Measurements from ENCODE around the gene CEP250. TPM values are rescaled to one million over a fixed set of nuclear protein-coding genes. Genes with fewer than 3 reads are reported as not detected.

The CEP250 gene
- total RNA-seq, 2 donors from 2014 or later = 11.1 to 17.3 TPM

DNA sequence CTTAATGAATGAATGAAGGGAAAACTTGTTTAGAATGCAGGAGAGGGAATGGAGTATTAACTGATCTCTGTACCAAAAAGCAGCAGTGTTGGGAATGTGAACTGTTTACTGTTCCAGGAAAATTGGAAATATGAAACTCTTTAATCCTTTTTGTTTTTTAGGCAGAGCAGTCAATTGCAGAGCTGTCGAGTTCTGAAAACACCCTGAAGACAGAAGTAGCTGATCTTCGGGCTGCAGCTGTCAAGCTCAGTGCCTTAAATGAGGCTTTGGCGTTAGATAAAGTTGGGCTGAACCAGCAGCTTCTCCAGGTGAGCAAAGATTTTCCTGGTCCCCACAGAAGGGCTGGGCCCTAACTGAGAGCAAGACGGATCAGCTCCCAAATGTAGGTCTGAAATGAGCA lies 20.9 kb downstream of the CEP250 start:
- ATAC-seq = no peak
- no peak for DNase-seq

DNA sequence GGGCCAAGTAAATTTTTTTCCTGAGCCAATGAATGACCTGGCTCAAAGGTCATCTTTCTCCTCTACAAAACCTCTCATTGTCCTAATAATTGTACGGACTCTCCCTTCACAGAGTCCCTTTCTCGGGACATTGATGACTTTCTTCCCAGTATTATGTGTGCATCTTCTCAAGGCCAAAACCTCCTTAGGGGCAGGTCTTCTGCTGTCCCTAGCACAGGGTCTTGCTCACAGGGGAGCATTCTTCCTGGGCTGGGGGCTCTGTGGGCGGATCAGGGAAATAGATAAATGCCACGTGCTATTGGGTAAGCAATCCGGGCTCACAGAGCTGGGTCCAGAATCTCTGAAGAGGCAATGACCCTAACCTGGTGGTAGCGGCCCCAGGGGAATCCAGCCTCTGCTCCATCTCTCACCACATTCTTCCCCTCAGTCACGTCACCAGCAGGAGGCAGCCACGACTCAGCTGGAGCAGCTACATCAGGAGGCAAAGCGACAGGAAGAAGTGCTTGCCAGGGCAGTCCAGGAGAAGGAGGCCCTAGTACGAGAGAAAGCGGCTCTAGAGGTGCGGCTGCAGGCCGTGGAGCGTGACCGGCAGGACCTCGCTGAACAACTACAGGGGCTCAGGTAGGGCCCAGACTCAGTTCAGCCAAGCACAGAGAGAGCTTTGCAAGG lies 23.5 kb downstream of the CEP250 start:
- ATAC-seq = no peak
- intact Hi-C loops (cut with DNase I) = no loop called here
- no peak for DNase-seq

More for the DNA sequence above, 20.9 kb downstream of the CEP250 start:
- intact Hi-C loops (cut with DNase I) = no loop called here

DNA sequence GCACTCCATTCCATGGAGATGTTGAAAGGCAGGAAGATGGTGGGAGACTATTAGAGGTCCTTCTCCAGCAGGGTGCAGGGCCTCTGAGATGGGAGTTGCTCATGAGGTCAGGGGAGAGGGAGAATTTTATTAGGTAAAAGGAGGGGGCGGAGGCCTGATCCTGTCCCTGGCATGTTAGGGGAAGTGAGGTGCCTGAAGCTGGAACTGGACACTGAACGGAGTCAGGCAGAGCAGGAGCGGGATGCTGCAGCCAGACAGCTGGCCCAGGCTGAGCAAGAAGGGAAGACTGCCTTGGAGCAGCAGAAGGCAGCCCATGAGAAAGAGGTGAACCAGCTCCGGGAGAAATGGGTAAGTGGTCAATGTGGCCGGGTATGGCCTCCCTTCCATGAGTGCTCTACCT lies 24.4 kb downstream of the CEP250 start:
- intact Hi-C loops (cut with DNase I) = no loop called here
- DNase-seq (no peak), ATAC-seq (no peak)

DNA sequence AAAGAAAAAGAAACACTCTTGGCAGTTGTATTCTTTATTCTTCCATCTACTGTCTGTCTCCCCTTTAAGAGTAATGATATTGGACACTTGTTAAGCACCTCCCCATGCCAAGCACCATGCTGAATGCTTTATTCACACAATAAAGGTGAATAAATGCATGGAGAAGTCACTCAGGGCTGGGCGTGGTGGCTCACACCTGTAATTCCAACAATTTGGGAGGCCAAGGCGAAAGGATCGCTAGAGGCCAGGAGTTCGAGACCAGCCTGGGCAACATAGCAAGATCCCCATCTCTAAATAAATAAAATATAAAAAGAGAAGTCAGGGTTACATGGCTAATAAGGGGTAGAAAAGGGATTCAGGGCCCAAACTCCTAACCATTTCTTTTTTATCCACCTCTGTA lies 32.1 kb downstream of the CEP250 start:
- intact Hi-C loops (cut with DNase I) = no loop called here
- DNase-seq = no peak
- no peak for ATAC-seq

DNA sequence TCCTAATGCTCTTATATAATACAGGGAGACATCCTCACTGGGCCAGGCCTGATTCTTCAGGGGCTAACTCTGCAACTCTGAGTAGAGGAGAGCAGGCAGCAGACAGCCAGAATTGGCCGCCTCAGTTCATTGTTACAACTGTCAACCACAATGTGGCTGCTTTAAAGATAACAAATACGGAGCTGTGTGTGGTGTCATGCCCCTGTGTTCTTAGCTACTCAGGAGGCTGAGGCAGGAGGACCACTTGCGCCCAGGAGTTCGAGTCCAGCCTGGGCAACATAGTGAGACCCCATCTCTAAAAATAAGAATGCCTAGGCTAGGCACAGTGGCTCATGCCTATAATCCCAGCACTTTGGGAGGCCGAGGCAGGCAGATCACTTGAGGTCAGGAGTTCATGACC lies 34.3 kb downstream of the CEP250 start:
- DNase-seq = no peak
- ATAC-seq = no peak
- intact Hi-C loops (cut with DNase I) = no loop called here

DNA sequence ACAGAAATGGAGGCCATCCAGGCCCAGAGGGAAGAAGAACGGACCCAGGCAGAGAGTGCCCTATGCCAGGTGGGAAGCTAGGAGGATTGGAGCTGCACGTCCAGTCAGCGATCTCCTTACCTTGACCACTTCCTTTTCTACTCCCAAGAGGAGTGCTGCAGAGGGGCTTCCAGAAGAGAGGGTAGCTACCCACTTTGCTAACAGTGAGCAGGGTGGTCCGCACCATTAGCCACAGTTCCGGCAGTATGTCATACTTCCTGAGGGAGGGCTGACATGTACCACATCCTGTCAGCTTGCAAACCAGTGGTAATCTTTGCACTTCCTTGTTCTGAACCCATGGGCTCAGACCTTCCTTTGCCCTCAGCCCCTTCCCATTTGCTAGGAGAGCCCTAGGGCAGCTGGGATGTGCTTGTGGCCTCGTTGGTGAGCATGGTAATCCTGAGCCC lies 35.4 kb downstream of the CEP250 start:
- intact Hi-C loops (cut with DNase I) = no loop called here
- DNase-seq (no peak), ATAC-seq (peak; percentile 82 to 83)

DNA sequence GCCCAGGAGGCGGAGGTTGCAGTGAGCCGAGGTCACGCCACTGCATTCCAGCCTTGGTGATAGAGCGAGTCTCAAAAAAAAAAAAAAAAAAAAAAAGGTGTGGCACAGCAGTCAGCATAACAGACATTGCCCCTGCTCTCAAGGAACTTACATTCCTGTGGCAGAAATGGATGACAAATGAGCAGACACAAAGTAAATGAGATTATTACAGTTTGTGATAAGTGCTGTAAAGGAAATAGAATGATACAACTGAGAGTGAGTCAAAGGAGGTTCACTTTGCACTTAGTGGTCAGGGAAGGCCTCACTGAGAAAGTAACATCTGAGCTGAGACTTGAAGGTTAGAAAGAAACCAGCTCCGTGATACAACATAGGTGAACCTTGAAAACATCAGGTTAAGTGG lies 36.4 kb downstream of the CEP250 start:
- ATAC-seq (no peak), DNase-seq (no peak)

DNA sequence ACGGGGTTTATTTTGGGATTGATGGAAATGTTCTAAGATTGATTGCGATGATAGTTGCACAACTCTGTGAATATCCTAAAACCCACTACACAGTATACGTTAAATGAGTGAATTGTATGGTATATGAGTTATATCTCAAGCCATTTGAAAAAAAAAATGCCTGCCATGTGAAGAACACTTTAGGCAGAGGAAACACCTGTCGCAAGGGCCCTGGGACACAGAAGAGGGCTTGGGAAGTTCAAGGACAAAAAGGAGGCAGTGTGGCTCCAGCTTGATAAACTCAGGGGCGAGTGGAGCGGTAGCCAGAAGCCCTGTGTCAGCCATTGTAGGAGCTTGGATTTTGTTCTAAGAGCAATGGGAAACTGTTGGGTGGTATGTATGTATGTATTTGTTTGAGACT lies 37.0 kb downstream of the CEP250 start:
- intact Hi-C loops (cut with DNase I) = no loop called here
- no peak for ATAC-seq
- DNase-seq = no peak

More for the DNA sequence above, 36.4 kb downstream of the CEP250 start:
- intact Hi-C loops (cut with DNase I) = no loop called here

DNA sequence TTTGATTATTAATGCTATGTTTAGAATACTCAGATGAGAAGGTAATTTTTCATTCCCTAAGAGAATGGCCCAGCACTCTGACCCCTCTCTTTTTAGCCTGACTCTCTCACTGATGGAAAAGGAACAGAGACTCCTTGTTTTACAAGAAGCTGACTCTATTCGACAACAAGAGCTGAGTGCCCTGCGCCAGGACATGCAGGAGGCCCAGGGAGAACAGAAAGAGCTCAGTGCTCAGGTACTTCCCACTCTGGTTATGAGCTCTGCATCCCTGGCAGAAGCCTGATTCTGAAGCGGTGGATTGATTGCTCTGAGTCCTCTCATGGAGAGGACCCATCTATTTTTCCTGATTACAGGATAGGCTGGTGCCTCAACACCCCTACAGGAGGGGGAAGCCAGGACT lies 41.1 kb downstream of the CEP250 start:
- ATAC-seq (no peak), DNase-seq (no peak)
- intact Hi-C loops (cut with DNase I) = no loop called here

DNA sequence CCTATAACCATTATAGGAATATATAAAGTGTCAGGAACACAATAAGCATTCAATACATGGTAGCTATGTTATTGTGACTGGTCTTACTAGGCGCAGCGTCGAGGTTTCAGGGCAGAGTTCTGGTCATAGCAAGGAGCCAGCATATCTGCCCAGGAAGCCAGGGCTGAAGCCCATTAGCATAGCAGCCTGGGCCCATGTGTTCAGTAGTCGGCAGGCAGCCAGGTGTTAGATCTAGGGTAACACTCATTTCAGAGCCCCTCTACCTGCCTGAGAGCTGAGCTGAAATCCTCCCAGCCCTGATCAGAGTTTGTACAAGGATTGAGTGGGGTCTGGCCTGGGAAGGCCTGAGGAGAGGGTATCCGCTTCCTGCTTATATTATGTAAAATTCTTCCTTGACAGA lies 41.9 kb downstream of the CEP250 start:
- peak in 1 of 2 donors; percentile 44 for ATAC-seq

DNA sequence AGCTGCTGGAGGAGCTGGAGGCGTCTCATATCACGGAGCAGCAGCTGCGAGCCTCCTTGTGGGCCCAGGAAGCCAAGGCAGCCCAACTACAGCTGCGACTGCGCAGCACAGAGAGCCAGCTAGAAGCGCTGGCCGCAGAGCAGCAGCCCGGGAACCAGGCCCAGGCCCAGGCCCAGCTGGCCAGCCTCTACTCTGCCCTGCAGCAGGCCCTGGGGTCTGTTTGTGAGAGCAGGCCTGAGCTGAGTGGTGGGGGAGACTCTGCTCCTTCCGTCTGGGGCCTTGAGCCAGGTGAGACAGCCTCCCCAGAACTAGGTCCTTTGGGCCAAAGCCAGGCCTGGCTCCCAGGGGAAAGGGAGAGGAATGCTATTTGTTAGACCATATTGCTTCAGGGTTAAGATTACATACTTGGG lies 42.4 kb downstream of the CEP250 start:
- DNase-seq (peak; percentile 77), ATAC-seq (peak; percentile 94 to 98)
- intact Hi-C loops (cut with DNase I) = no loop called here

More for the DNA sequence above, 41.9 kb downstream of the CEP250 start:
- intact Hi-C loops (cut with DNase I) = no loop called here
- DNase-seq = no peak

DNA sequence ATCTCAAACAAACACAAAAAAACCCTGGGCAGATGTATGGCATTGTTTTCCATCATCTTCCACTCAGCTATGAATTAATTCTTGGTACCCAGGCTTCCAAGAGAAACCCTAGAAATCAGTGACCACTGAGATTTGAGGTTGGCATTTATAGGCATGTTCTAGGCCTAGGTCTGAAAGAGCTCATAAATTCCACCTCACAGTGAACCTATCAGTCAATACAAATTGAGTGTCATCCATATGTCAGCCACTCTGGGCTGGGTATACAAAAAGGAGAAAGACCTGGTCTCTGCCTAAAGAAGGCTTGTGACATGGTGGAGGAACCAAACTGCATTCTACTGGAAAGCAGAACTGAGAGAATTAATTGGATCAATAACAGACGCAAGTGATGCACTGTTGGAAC lies 43.9 kb downstream of the CEP250 start:
- ATAC-seq (no peak), DNase-seq (no peak)
- intact Hi-C loops (cut with DNase I) = no loop called here

DNA sequence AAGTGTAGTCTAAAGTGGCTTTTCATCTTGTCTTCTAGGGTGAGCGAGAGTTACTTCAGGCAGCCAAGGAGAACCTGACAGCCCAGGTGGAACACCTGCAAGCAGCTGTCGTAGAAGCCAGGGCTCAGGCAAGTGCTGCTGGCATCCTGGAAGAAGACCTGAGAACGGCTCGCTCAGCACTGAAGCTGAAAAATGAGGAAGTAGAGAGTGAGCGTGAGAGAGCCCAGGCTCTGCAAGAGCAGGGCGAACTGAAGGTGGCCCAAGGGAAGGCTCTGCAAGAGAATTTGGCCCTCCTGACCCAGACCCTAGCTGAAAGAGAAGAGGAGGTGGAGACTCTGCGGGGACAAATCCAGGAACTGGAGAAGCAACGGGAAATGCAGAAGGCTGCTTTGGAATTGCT lies 47.0 kb downstream of the CEP250 start:
- ATAC-seq (no peak), DNase-seq (no peak)
- intact Hi-C loops (cut with DNase I) = no loop called here

DNA sequence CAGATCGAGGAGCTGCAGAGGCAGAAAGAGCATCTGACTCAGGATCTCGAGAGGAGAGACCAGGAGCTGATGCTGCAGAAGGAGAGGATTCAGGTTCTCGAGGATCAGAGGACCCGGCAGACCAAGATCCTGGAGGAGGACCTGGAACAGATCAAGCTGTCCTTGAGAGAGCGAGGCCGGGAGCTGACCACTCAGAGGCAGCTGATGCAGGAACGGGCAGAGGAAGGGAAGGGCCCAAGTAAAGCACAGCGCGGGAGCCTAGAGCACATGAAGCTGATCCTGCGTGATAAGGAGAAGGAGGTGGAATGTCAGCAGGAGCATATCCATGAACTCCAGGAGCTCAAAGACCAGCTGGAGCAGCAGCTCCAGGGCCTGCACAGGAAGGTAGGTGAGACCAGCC lies 47.9 kb downstream of the CEP250 start:
- no peak for DNase-seq
- intact Hi-C loops (cut with DNase I) = no loop called here
- ATAC-seq = no peak

DNA sequence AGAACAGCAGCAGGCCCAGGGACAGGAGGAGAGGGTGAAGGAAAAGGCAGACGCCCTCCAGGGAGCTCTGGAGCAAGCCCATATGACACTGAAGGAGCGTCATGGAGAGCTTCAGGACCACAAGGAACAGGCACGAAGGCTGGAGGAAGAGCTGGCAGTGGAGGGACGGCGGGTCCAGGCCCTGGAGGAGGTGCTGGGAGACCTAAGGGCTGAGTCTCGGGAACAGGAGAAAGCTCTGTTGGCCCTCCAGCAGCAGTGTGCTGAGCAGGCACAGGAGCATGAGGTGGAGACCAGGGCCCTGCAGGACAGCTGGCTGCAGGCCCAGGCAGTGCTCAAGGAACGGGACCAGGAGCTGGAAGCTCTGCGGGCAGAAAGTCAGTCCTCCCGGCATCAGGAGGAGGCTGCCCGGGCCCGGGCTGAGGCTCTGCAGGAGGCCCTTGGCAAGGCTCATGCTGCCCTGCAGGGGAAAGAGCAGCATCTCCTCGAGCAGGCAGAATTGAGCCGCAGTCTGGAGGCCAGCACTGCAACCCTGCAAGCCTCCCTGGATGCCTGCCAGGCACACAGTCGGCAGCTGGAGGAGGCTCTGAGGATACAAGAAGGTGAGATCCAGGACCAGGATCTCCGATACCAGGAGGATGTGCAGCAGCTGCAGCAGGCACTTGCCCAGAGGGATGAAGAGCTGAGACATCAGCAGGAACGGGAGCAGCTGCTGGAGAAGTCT lies 48.6 kb downstream of the CEP250 start:
- ATAC-seq (peak; percentile 30 to 48), DNase-seq (no peak)
- intact Hi-C loops (cut with DNase I) = no loop called here

DNA sequence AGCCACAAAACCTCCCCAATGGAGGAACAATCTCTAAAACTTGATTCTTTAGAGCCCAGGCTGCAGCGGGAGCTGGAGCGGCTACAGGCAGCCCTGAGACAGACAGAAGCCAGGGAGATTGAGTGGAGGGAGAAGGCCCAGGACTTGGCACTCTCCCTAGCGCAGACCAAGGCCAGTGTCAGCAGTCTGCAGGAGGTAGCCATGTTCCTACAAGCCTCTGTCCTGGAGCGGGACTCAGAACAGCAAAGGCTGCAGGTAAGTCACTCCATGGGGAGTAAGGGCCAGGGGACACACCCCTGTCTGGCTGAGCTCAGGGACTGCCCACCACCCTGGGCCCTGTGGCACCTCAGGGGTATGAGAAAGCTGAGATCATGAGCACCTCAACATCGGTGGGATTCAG lies 49.4 kb downstream of the CEP250 start:
- intact Hi-C loops (cut with DNase I) = no loop called here
- ATAC-seq = no peak
- no peak for DNase-seq

DNA sequence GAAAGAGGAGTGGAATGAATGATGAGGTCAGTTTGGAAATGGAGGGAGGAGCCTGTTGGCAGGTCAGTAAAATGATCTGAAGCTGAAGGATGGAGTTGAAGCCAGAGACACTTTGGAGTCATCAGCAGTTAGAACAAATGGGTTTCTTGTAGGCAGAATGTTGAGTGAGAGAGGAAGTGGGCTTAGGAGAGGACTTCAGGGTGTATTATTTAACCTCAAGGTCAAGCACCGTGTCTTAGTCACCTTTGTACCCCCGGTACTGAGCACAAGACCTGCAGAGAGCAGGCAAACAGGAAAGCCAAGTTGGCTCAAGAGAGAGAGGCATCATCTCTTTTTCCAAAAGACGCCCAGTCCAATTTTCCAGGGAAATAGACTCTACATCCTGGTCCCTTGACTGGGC lies 50.8 kb downstream of the CEP250 start:
- ATAC-seq (no peak), DNase-seq (no peak)
- intact Hi-C loops (cut with DNase I) = no loop called here

DNA sequence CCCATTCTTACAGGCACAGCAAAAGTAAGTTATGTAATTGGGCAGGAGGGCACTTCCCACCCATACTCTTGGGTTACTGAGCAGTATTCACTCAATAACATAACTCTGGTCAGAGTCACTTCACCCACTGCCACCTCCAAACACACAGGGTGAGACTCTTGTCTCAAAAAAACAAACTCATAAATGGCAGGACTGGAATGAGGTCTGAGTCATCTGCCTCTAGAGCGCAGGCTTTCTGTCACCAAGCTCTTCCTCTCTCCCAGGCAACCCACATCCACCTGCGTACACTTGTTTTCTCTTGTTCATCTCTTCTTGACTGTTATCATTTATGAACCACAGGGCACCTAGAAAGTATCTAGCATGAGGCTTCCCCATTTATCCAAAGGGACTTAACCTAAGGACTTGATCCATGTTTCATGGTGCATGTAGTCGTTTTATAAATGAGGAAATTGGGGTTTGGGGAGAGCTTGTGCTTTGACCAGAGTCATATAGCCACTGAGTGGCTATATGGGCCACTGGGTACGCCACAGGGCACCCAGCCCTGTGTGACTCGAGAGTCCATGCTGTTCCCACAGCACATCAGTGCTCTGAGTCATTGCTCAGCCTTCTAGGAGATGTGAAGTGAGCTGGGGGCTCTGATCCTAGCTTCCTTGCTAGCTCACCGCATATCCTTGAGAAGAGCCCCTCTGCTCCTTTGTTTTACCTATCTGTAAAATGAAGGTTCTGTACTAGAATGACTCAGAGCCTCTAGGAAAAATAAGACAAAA lies 51.7 kb downstream of the CEP250 start:
- DNase-seq (no peak), ATAC-seq (no peak)
- intact Hi-C loops (cut with DNase I) = no loop called here

DNA sequence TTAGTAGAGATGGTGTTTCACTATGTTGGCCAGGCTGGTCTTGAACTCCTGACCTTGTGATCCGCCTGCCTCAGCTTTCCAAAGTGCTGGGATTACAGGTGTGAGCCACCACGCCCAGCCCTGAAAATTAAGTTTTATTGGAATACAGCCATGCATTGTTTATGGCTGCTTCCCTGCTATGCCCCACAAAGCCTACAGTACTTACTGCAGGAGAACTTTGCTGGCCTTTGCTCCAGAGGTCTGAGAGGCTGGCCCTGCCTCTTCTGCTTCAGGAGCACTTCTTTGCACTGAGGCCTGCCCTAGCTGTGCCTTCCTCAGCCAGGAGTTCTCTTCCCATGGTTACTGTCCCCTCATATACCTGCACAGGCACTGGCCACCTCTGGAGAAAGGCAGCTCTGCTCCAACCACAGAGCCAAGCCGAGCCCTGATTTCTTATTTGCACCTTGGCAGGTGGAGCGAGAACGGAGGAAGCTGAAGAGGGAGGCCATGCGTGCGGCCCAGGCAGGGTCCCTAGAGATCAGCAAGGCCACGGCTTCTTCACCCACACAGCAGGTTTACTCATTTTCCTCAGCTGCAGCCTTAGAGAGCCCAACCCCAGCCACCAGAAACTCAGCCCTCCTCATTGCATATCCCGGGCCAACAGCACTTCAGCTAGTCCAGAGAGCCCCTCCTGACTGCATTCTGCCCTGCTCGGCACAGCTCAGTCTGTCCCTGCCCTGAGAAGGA lies 53.3 kb downstream of the CEP250 start:
- DNase-seq (no peak), ATAC-seq (no peak)
- intact Hi-C loops (cut with DNase I) = no loop called here
